Endodermal cell (in vitro differentiated cells): ENCODE results near the gene C1QTNF12. TPM values are rescaled to one million over a fixed set of nuclear protein-coding genes. Genes with fewer than 3 reads are reported as not detected.

Experiments
- DNase-seq: peaks from one replicate; pipeline ENCODE4 v3.0.0-alpha.2; 2017
- H3K27ac ChIP-seq: 2 replicates; pipeline ENCODE4 v1.5.1; 2013; ENCODE audit warnings: mild to moderate bottlenecking, low read depth, low read length, moderate library complexity
- H3K27me3 ChIP-seq: 2 replicates; pipeline ENCODE4 v1.6.1; 2013; ENCODE audit warnings: mild to moderate bottlenecking, low read length, moderate library complexity; ENCODE audit not compliant: insufficient read depth, control insufficient read depth, poor library complexity, severe bottlenecking
- H3K36me3 ChIP-seq: 2 replicates; pipeline ENCODE4 v1.7.0; 2013; ENCODE audit warnings: mild to moderate bottlenecking, low read length, moderate library complexity; ENCODE audit not compliant: control insufficient read depth, insufficient read depth
- H3K4me1 ChIP-seq: one replicate; pipeline ENCODE4 v1.7.0; 2013; ENCODE audit warnings: low read length; ENCODE audit not compliant: control insufficient read depth, insufficient read depth
- H3K4me3 ChIP-seq: 2 replicates; pipeline ENCODE4 v1.5.1; 2013; ENCODE audit warnings: mild to moderate bottlenecking, low read length, moderate library complexity
- H3K9ac ChIP-seq: 2 replicates; pipeline ENCODE4 v1.6.1; 2013; ENCODE audit warnings: mild to moderate bottlenecking, low read length, moderate library complexity; ENCODE audit not compliant: poor library complexity, severe bottlenecking; ENCODE audit errors: extremely low read depth
- H3K9me3 ChIP-seq: 2 replicates; pipeline ENCODE4 v1.6.1; 2013; ENCODE audit warnings: mild to moderate bottlenecking, low read length, moderate library complexity; ENCODE audit not compliant: control insufficient read depth
- H3K27ac Mint-ChIP-seq: 2 replicates; pipeline ENCODE4 v1.8.0; 2020; ENCODE audit warnings: mixed read lengths
- H3K27me3 Mint-ChIP-seq: 2 replicates; pipeline ENCODE4 v1.8.0; 2021; ENCODE audit warnings: mild to moderate bottlenecking, mixed read lengths; ENCODE audit not compliant: insufficient read depth
- H3K36me3 Mint-ChIP-seq: 2 replicates; pipeline ENCODE4 v1.8.0; 2020; ENCODE audit warnings: low read depth, mixed read lengths
- H3K4me1 Mint-ChIP-seq: 2 replicates; pipeline ENCODE4 v1.8.0; 2020; ENCODE audit warnings: mixed read lengths
- H3K4me3 Mint-ChIP-seq: 2 replicates; pipeline ENCODE4 v1.8.0; 2020; ENCODE audit warnings: mild to moderate bottlenecking, moderate library complexity, mixed read lengths
- H3K9me3 Mint-ChIP-seq: 2 replicates; pipeline ENCODE4 v1.8.0; 2020; ENCODE audit warnings: mild to moderate bottlenecking, mixed read lengths
- CTCF ChIP-seq: fragments of 200-600 bp; sonication (generic); conservative IDR thresholded peaks from 2 replicates; pipeline ENCODE4 v1.5.0; 2021; ENCODE audit warnings: antibody characterized with exemption, mild to moderate bottlenecking
- WGBS, 2 experiments: methylation state at CpG; one replicate each; pipeline versions ENCODE4 v1.1.5 to v1.1.7; 2013; ENCODE audit warnings: missing lambda C conversion rate in 2 of 2, mixed read lengths in 1 of 2; ENCODE audit not compliant: insufficient coverage in 1 of 2, insufficient read length in 1 of 2; 5-methylcytosine and 5-hydroxymethylcytosine counted together
- long read RNA-seq, 4 experiments: library from polyadenylated mRNA in 2 of 4; library from RNA in 1 of 4; library from capped mRNA in 1 of 4; stranded (forward) in 3 of 4; unstranded in 1 of 4; transcript quantifications; one replicate each; pipeline ENCODE4 v2.0.0, GENCODE V29; 2020 to 2021; ENCODE audit warnings: inconsistent platforms in 1 of 4
- polyA plus RNA-seq, 2 experiments: library from polyadenylated mRNA; stranded (reverse); fragments of 50-300 nt; gene quantifications; one replicate each; pipeline ENCODE4 v1.2.3, GENCODE V29; 2013
- total RNA-seq, 2 donors: library from RNA; stranded (reverse); fragmentation: NEBNext Ultra II Directional in 1 of 2; extraction: Animal tissue kit (Norgen Biotek cat#: 25700) in 1 of 2; gene quantifications; 2 replicates in 1 of 2; 3 replicates in 1 of 2; pipeline ENCODE4 v1.2.1, GENCODE V29; 2021

The C1QTNF12 gene
- 10 to 100 TPM in 1 of 2 donors, 1 to 10 TPM in 1; 8.1 to 13.5 TPM for total RNA-seq
- polyA plus RNA-seq (2013, experiment 1 of 2) = 3.2 TPM
- 3.5 TPM for polyA plus RNA-seq (2013, experiment 2 of 2)
- long read RNA-seq, experiment 1, partial matches to known transcripts = 0 of 4 reads
- long read RNA-seq, experiment 1, other reads (novel, unspliced or antisense) = 4 of 4 reads
- long read RNA-seq, experiment 2, partial matches to known transcripts = 1 of 8 reads
- long read RNA-seq, experiment 2, other reads (novel, unspliced or antisense) = 4 of 8 reads
- long read RNA-seq, experiment 3, partial matches to known transcripts = 0 of 8 reads
- long read RNA-seq, experiment 3, other reads (novel, unspliced or antisense) = 5 of 8 reads
- long read RNA-seq, experiment 4, partial matches to known transcripts = 0 of 3 reads
- long read RNA-seq, experiment 4, other reads (novel, unspliced or antisense) = 3 of 3 reads

GRCh38 chr1:1246577-1247340 is at the start of gene C1QTNF12:
TSS of gene C1QTNF12 (minus strand) at chr1:1246722. CDS start at chr1:1246690, 32 bp downstream.
- no peak within 1 kb of the TSS for H3K4me3 ChIP-seq
- peak; percentile 81 for DNase-seq
- TF ChIP-seq CTCF = peak; percentile 9
- Mint-ChIP-seq H3K4me1 (no peaks in the 10 kb centered on the region), H3K27me3 (peaks cover 1% of the 10 kb centered on the region), H3K36me3 (peaks cover 3% of the 10 kb centered on the region), H3K27ac (no peak within 1 kb of the TSS), H3K9me3 (no peaks in the 10 kb centered on the region), H3K4me3 (peak within 1 kb of the TSS; percentile 15)
- WGBS, 2 experiments = 31 to 38% methylated on average over 15 to 74 of the region's 74 CpGs
- H3K9ac ChIP-seq = no peak within 1 kb of the TSS
- H3K9me3 ChIP-seq = no peaks in the 10 kb centered on the region
- H3K36me3 ChIP-seq = no peaks in the 10 kb centered on the region
- no peaks in the 10 kb centered on the region for H3K4me1 ChIP-seq
- peaks cover 12% of the 10 kb centered on the region for H3K27me3 ChIP-seq
- no peak within 1 kb of the TSS for H3K27ac ChIP-seq

- no peak for DNase-seq
- H3K27ac Mint-ChIP-seq = no peak overlapping the region
- H3K36me3 Mint-ChIP-seq = no peaks in the 10 kb centered on the region
- Histone ChIP-seq H3K27ac (no peak overlapping the region), H3K4me3 (no peak overlapping the region), H3K9me3 (no peaks in the 10 kb centered on the region), H3K9ac (no peak overlapping the region), H3K36me3 (no peaks in the 10 kb centered on the region), H3K27me3 (no peaks in the 10 kb centered on the region), H3K4me1 (no peaks in the 10 kb centered on the region)
- H3K4me1 Mint-ChIP-seq = no peaks in the 10 kb centered on the region
- no peaks in the 10 kb centered on the region for H3K9me3 Mint-ChIP-seq
- H3K27me3 Mint-ChIP-seq = no peaks in the 10 kb centered on the region
- no peak for TF ChIP-seq CTCF
- H3K4me3 Mint-ChIP-seq = no peak overlapping the region
- 94 to 95% methylated on average over 18 to 35 of the region's 35 CpGs for WGBS, 2 experiments
Measured at GRCh38 chr1:1295154-1295923, 48.8 kb upstream of the C1QTNF12 start.

- Histone ChIP-seq H3K4me1 (no peaks in the 10 kb centered on the region), H3K9me3 (no peaks in the 10 kb centered on the region), H3K9ac (no peak overlapping the region), H3K27me3 (no peaks in the 10 kb centered on the region), H3K36me3 (no peaks in the 10 kb centered on the region), H3K27ac (no peak overlapping the region), H3K4me3 (no peak overlapping the region)
- no peak for TF ChIP-seq CTCF
- no peak for DNase-seq
- H3K4me1 Mint-ChIP-seq = no peaks in the 10 kb centered on the region
- no peak overlapping the region for H3K27ac Mint-ChIP-seq
- H3K27me3 Mint-ChIP-seq = no peaks in the 10 kb centered on the region
- 94 to 95% methylated on average over 41 to 58 of the region's 58 CpGs for WGBS, 2 experiments
- no peaks in the 10 kb centered on the region for H3K36me3 Mint-ChIP-seq
- peaks cover 2% of the 10 kb centered on the region for H3K9me3 Mint-ChIP-seq
- H3K4me3 Mint-ChIP-seq = no peak overlapping the region
Measured at GRCh38 chr1:1294250-1294890, 47.8 kb upstream of the C1QTNF12 start.
